ENCODE data around the gene PAXIP1.

GRCh38 chr7:154976844-154977243 lies 26.1 kb downstream of the PAXIP1 start:
- TF ChIP-seq, protein P1, sequence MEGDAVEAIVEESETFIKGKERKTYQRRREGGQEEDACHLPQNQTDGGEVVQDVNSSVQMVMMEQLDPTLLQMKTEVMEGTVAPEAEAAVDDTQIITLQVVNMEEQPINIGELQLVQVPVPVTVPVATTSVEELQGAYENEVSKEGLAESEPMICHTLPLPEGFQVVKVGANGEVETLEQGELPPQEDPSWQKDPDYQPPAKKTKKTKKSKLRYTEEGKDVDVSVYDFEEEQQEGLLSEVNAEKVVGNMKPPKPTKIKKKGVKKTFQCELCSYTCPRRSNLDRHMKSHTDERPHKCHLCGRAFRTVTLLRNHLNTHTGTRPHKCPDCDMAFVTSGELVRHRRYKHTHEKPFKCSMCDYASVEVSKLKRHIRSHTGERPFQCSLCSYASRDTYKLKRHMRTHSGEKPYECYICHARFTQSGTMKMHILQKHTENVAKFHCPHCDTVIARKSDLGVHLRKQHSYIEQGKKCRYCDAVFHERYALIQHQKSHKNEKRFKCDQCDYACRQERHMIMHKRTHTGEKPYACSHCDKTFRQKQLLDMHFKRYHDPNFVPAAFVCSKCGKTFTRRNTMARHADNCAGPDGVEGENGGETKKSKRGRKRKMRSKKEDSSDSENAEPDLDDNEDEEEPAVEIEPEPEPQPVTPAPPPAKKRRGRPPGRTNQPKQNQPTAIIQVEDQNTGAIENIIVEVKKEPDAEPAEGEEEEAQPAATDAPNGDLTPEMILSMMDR (IDR thresholded peaks at IDR 0.05), result no peak
- TF ChIP-seq POLR2A (IDR thresholded peaks at IDR 0.05), result no peak
